GM23338 (cell line): ENCODE measurements around the gene AFF3. TPM values are rescaled to one million over a fixed set of nuclear protein-coding genes. Genes with fewer than 3 reads are reported as not detected.

Experiments
- ATAC-seq: fragments of 200-7000 bp; cut with Tn5 transposase; 3 replicates; pipeline ENCODE4 v1.9.1; 2020
- DNase-seq: peaks from one replicate; pipeline ENCODE4 v3.0.0-alpha.2; 2015; ENCODE audit warnings: low spot score
- H2AFZ ChIP-seq: fragments of 200-600 bp; sonication (generic); 2 replicates; pipeline ENCODE4 v1.8.0; 2016; ENCODE audit warnings: antibody characterized with exemption, mild to moderate bottlenecking, moderate library complexity
- H3F3A ChIP-seq: fragments of 200-600 bp; sonication (generic); replicated peaks from 2 replicates; pipeline ENCODE4 v1.8.0; 2017; ENCODE audit warnings: antibody characterized with exemption, mixed run types, low read depth
- H3K27ac ChIP-seq: fragments of 200-600 bp; sonication (generic); 2 replicates; pipeline ENCODE4 v1.6.1; 2016; ENCODE audit warnings: low read depth
- H3K27me3 ChIP-seq: fragments of 200-600 bp; sonication (generic); 2 replicates; pipeline ENCODE4 v1.8.0; 2016; ENCODE audit warnings: mild to moderate bottlenecking, mixed run types, moderate library complexity; ENCODE audit not compliant: insufficient read depth
- H3K36me3 ChIP-seq: fragments of 200-600 bp; sonication (generic); 2 replicates; pipeline ENCODE4 v1.8.0; 2016; ENCODE audit warnings: mild to moderate bottlenecking; ENCODE audit not compliant: insufficient read depth
- H3K4me1 ChIP-seq: fragments of 200-600 bp; sonication (generic); 2 replicates; pipeline ENCODE4 v1.8.0; 2016; ENCODE audit warnings: mild to moderate bottlenecking, moderate library complexity; ENCODE audit not compliant: insufficient read depth
- H3K4me2 ChIP-seq: fragments of 200-600 bp; sonication (generic); 2 replicates; pipeline ENCODE4 v1.7.1; 2017; ENCODE audit warnings: mixed run types
- H3K4me3 ChIP-seq: fragments of 200-600 bp; sonication (generic); 2 replicates; pipeline ENCODE4 v1.6.1; 2016; ENCODE audit warnings: mixed run types
- H3K79me2 ChIP-seq: fragments of 200-600 bp; sonication (generic); replicated peaks from 2 replicates; pipeline ENCODE4 v1.8.0; 2017; ENCODE audit warnings: mild to moderate bottlenecking; ENCODE audit not compliant: insufficient read depth
- H3K9me2 ChIP-seq: fragments of 200-600 bp; sonication (generic); 2 replicates; pipeline ENCODE4 v1.8.0; 2017; ENCODE audit not compliant: insufficient read depth
- H4K20me1 ChIP-seq: fragments of 200-600 bp; sonication (generic); replicated peaks from 2 replicates; pipeline ENCODE4 v1.8.0; 2017; ENCODE audit warnings: mild to moderate bottlenecking; ENCODE audit not compliant: insufficient read depth
- H3K27ac Mint-ChIP-seq: 2 replicates; pipeline ENCODE4 v1.8.0; 2020; ENCODE audit warnings: inconsistent platforms, mild to moderate bottlenecking, moderate library complexity, mixed read lengths
- H3K27me3 Mint-ChIP-seq: 3 replicates; pipeline ENCODE4 v1.8.0; 2022; ENCODE audit warnings: low read depth, mild to moderate bottlenecking, moderate library complexity, mixed read lengths, inconsistent platforms; ENCODE audit not compliant: insufficient read depth, poor library complexity
- H3K36me3 Mint-ChIP-seq: 3 replicates; pipeline ENCODE4 v1.8.0; 2021; ENCODE audit warnings: low read depth, mild to moderate bottlenecking, inconsistent platforms, moderate library complexity, mixed read lengths
- H3K4me1 Mint-ChIP-seq: 3 replicates; pipeline ENCODE4 v1.8.0; 2020; ENCODE audit warnings: mild to moderate bottlenecking, inconsistent platforms, mixed read lengths
- H3K4me3 Mint-ChIP-seq: 3 replicates; pipeline ENCODE4 v1.8.0; 2021; ENCODE audit warnings: moderate library complexity, mild to moderate bottlenecking, inconsistent platforms, mixed read lengths
- H3K9me3 Mint-ChIP-seq: 3 replicates; pipeline ENCODE4 v1.8.0; 2020; ENCODE audit warnings: moderate library complexity, mild to moderate bottlenecking, inconsistent platforms, mixed read lengths
- CREB1 ChIP-seq: fragments of 250-450 bp; sonication (Bioruptor Pico); IDR thresholded peaks from 2 replicates; pipeline ENCODE4 v1.5.0; 2020; ENCODE audit warnings: low read depth, mild to moderate bottlenecking, moderate library complexity
- CTCF ChIP-seq, 2 experiments: fragments of 200-600 bp in 1 of 2; sonication (generic) in 1 of 2; conservative IDR thresholded peaks; 2 replicates each; pipeline versions ENCODE4 v1.5.1 to v1.6.1; 2016 to 2017; ENCODE audit warnings: antibody characterized with exemption in 2 of 2, low read depth in 2 of 2, mild to moderate bottlenecking in 2 of 2, moderate library complexity in 1 of 2
- EZH2phosphoT487 ChIP-seq: fragments of 200-600 bp; sonication (generic); IDR thresholded peaks from one replicate; pipeline ENCODE4 v1.8.1; 2018; ENCODE audit warnings: antibody characterized with exemption; ENCODE audit not compliant: unreplicated experiment
- polyA plus RNA-seq: library from polyadenylated mRNA; unstranded; fragments of >200 nt; fragmentation: Nextera tagmentation; extraction: Ambion mirVana; gene quantifications from 2 replicates; pipeline ENCODE4 v1.2.1, GENCODE V29; 2016
- total RNA-seq: library from RNA; depleted of rRNA; stranded (reverse); fragments of >200 nt; shearing (Covaris generic); gene quantifications from 2 replicates; pipeline ENCODE4 v1.2.3, GENCODE V29; 2014
- TF ChIP-seq, protein P1 (sequence below): fragments of 250-450 bp; sonication (Bioruptor Pico); IDR thresholded peaks from 2 replicates; pipeline ENCODE4 v1.5.0; 2020; ENCODE audit warnings: mild to moderate bottlenecking, moderate library complexity
- TF ChIP-seq, protein P2 (sequence below): IDR thresholded peaks from one replicate; pipeline ENCODE4 v1.6.1; 2018; ENCODE audit warnings: antibody characterized with exemption; ENCODE audit not compliant: unreplicated experiment

Gene AFF3
- total and polyA plus RNA-seq, 2 experiments from 2014 or later = 0.73 to 1.4 TPM

DNA sequence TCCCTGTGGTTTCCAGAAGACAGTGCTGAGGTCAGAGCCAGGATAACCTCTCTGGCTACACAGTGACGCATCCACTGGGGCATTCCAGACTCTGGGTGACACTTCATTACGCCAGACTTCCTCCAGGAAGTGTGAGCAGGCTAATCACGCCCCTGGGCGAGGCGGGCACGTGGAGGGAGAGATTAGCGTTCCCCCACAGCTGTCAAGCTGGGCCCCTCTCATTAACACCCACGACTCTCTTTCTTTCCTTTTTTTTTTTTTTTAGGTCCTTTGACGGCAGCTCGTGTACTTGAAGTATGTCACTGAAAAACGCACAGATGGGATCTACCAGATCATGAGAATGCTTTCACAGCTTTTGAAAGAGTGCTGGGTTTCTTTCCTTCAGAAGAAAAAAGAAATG, 274.6 kb downstream of the AFF3 start (continued):
- TF ChIP-seq, protein P1, sequence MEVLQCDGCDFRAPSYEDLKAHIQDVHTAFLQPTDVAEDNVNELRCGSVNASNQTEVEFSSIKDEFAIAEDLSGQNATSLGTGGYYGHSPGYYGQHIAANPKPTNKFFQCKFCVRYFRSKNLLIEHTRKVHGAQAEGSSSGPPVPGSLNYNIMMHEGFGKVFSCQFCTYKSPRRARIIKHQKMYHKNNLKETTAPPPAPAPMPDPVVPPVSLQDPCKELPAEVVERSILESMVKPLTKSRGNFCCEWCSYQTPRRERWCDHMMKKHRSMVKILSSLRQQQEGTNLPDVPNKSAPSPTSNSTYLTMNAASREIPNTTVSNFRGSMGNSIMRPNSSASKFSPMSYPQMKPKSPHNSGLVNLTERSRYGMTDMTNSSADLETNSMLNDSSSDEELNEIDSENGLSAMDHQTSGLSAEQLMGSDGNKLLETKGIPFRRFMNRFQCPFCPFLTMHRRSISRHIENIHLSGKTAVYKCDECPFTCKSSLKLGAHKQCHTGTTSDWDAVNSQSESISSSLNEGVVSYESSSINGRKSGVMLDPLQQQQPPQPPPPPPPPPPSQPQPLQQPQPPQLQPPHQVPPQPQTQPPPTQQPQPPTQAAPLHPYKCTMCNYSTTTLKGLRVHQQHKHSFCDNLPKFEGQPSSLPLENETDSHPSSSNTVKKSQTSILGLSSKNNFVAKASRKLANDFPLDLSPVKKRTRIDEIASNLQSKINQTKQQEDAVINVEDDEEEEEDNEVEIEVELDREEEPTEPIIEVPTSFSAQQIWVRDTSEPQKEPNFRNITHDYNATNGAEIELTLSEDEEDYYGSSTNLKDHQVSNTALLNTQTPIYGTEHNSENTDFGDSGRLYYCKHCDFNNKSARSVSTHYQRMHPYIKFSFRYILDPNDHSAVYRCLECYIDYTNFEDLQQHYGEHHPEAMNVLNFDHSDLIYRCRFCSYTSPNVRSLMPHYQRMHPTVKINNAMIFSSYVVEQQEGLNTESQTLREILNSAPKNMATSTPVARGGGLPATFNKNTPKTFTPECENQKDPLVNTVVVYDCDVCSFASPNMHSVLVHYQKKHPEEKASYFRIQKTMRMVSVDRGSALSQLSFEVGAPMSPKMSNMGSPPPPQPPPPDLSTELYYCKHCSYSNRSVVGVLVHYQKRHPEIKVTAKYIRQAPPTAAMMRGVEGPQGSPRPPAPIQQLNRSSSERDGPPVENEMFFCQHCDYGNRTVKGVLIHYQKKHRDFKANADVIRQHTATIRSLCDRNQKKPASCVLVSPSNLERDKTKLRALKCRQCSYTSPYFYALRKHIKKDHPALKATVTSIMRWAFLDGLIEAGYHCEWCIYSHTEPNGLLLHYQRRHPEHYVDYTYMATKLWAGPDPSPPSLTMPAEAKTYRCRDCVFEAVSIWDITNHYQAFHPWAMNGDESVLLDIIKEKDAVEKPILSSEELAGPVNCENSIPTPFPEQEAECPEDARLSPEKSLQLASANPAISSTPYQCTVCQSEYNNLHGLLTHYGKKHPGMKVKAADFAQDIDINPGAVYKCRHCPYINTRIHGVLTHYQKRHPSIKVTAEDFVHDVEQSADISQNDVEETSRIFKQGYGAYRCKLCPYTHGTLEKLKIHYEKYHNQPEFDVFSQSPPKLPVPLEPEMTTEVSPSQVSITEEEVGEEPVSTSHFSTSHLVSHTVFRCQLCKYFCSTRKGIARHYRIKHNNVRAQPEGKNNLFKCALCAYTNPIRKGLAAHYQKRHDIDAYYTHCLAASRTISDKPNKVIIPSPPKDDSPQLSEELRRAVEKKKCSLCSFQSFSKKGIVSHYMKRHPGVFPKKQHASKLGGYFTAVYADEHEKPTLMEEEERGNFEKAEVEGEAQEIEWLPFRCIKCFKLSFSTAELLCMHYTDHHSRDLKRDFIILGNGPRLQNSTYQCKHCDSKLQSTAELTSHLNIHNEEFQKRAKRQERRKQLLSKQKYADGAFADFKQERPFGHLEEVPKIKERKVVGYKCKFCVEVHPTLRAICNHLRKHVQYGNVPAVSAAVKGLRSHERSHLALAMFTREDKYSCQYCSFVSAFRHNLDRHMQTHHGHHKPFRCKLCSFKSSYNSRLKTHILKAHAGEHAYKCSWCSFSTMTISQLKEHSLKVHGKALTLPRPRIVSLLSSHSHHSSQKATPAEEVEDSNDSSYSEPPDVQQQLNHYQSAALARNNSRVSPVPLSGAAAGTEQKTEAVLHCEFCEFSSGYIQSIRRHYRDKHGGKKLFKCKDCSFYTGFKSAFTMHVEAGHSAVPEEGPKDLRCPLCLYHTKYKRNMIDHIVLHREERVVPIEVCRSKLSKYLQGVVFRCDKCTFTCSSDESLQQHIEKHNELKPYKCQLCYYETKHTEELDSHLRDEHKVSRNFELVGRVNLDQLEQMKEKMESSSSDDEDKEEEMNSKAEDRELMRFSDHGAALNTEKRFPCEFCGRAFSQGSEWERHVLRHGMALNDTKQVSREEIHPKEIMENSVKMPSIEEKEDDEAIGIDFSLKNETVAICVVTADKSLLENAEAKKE (CRISPR knock-in tag) = no peak

GRCh38 chr2:99865818-99866676, 276.3 kb downstream of the AFF3 start:
- DNase-seq = no peak
- H3K4me3 Mint-ChIP-seq = no peak overlapping the region
- no peaks in the 10 kb centered on the region for H3K27me3 Mint-ChIP-seq
- TF ChIP-seq CREB1 (no peak), EZH2phosphoT487 (no peak), CTCF (conservative IDR thresholded peaks at IDR 0.05; ENCODE audit: low read depth in 2 of 2) (no peak)
- TF ChIP-seq, protein P2, sequence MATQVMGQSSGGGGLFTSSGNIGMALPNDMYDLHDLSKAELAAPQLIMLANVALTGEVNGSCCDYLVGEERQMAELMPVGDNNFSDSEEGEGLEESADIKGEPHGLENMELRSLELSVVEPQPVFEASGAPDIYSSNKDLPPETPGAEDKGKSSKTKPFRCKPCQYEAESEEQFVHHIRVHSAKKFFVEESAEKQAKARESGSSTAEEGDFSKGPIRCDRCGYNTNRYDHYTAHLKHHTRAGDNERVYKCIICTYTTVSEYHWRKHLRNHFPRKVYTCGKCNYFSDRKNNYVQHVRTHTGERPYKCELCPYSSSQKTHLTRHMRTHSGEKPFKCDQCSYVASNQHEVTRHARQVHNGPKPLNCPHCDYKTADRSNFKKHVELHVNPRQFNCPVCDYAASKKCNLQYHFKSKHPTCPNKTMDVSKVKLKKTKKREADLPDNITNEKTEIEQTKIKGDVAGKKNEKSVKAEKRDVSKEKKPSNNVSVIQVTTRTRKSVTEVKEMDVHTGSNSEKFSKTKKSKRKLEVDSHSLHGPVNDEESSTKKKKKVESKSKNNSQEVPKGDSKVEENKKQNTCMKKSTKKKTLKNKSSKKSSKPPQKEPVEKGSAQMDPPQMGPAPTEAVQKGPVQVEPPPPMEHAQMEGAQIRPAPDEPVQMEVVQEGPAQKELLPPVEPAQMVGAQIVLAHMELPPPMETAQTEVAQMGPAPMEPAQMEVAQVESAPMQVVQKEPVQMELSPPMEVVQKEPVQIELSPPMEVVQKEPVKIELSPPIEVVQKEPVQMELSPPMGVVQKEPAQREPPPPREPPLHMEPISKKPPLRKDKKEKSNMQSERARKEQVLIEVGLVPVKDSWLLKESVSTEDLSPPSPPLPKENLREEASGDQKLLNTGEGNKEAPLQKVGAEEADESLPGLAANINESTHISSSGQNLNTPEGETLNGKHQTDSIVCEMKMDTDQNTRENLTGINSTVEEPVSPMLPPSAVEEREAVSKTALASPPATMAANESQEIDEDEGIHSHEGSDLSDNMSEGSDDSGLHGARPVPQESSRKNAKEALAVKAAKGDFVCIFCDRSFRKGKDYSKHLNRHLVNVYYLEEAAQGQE = no peak

More at GRCh38 chr2:99865818-99866676, 276.3 kb downstream of the AFF3 start:
- H3K27me3 ChIP-seq = no peaks in the 10 kb centered on the region
- no peak overlapping the region for H2AFZ ChIP-seq
- H3K27ac Mint-ChIP-seq = no peak overlapping the region
- no peaks in the 10 kb centered on the region for H4K20me1 ChIP-seq
- no peak overlapping the region for H3K4me3 ChIP-seq
- no peaks in the 10 kb centered on the region for H3K4me1 ChIP-seq
- no peak overlapping the region for H3K27ac ChIP-seq
- H3K9me2 ChIP-seq = peaks cover 6% of the 10 kb centered on the region
- no peak overlapping the region for H3K4me2 ChIP-seq
- ATAC-seq = no peak
- no peaks in the 10 kb centered on the region for H3K79me2 ChIP-seq
- no peaks in the 10 kb centered on the region for H3K4me1 Mint-ChIP-seq
- H3K36me3 ChIP-seq = no peaks in the 10 kb centered on the region
- no peaks in the 10 kb centered on the region for H3F3A ChIP-seq
- H3K36me3 Mint-ChIP-seq = no peaks in the 10 kb centered on the region
- no peaks in the 10 kb centered on the region for H3K9me3 Mint-ChIP-seq
